Neutrophil (primary cell): ENCODE results near the gene UBFD1.
"Not testable (repeated sequence)": the region's sequence is repeated elsewhere in the genome, so short reads cannot be mapped to it uniquely, and the experiment has no call there.

ENCODE experiments used
- H3K27ac ChIP-seq: fragments of 200-600 bp; sonication (generic); 2 replicates; pipeline ENCODE4 v1.5.1; 2016; ENCODE audit warnings: mild to moderate bottlenecking, moderate library complexity
- H3K27me3 ChIP-seq: fragments of 200-600 bp; sonication (generic); 2 replicates; pipeline ENCODE4 v1.6.0; 2016; ENCODE audit warnings: mild to moderate bottlenecking
- H3K36me3 ChIP-seq: fragments of 200-600 bp; sonication (generic); 2 replicates; pipeline ENCODE4 v1.5.1; 2017
- H3K4me1 ChIP-seq, 2 experiments: fragments of 200-600 bp in 1 of 2; sonication (generic) in 1 of 2; 1 replicate in 1 of 2; 2 replicates in 1 of 2; pipeline versions ENCODE4 v1.5.1 to v1.6.1; 2013 to 2016; ENCODE audit warnings: low read depth in 1 of 2, low read length in 1 of 2, mild to moderate bottlenecking in 1 of 2, moderate library complexity in 1 of 2; ENCODE audit not compliant: control insufficient read depth in 1 of 2, insufficient read depth in 1 of 2
- H3K4me3 ChIP-seq, 2 experiments: fragments of 200-600 bp in 1 of 2; sonication (generic) in 1 of 2; 1 replicate in 1 of 2; 2 replicates in 1 of 2; pipeline ENCODE4 v1.5.1; 2013 to 2016; ENCODE audit warnings: low read depth in 1 of 2, low read length in 1 of 2, mild to moderate bottlenecking in 1 of 2, moderate library complexity in 1 of 2
- H3K9me3 ChIP-seq: fragments of 200-600 bp; sonication (generic); 2 replicates; pipeline ENCODE4 v1.5.1; 2016
- TF ChIP-seq, protein P1 (sequence below): fragments of 200-600 bp; sonication (generic); IDR thresholded peaks from 2 replicates; pipeline ENCODE4 v1.5.1; 2016; ENCODE audit warnings: antibody characterized with exemption

The UBFD1 gene

DNA sequence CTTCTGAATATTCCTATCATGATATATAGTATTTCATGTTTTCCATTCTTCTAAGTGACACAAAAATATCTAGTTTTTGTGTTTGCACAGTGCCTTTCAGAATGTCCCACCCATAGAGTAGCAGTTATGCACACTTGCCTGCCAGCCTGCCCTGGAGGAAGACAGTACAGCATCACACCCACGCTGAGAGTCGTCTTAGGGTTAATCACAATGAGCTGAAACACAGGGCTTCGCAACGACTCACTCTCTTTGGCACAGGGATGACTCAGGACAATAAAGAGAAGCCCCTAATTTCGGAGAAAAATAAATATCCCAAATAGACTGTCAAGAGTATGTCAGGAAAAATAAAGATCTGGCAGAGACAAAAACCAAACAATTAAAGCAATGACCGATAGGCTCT lies 50.2 kb downstream of the UBFD1 start:
- Histone ChIP-seq H3K36me3 (peaks cover 6% of the 10 kb centered on the region), H3K27me3 (no peaks in the 10 kb centered on the region), H3K4me3 (no peak overlapping the region), H3K9me3 (no peaks in the 10 kb centered on the region), H3K4me1 (no peaks in the 10 kb centered on the region), H3K27ac (no peak overlapping the region)
- TF ChIP-seq, protein P1, sequence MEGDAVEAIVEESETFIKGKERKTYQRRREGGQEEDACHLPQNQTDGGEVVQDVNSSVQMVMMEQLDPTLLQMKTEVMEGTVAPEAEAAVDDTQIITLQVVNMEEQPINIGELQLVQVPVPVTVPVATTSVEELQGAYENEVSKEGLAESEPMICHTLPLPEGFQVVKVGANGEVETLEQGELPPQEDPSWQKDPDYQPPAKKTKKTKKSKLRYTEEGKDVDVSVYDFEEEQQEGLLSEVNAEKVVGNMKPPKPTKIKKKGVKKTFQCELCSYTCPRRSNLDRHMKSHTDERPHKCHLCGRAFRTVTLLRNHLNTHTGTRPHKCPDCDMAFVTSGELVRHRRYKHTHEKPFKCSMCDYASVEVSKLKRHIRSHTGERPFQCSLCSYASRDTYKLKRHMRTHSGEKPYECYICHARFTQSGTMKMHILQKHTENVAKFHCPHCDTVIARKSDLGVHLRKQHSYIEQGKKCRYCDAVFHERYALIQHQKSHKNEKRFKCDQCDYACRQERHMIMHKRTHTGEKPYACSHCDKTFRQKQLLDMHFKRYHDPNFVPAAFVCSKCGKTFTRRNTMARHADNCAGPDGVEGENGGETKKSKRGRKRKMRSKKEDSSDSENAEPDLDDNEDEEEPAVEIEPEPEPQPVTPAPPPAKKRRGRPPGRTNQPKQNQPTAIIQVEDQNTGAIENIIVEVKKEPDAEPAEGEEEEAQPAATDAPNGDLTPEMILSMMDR, result no peak

DNA sequence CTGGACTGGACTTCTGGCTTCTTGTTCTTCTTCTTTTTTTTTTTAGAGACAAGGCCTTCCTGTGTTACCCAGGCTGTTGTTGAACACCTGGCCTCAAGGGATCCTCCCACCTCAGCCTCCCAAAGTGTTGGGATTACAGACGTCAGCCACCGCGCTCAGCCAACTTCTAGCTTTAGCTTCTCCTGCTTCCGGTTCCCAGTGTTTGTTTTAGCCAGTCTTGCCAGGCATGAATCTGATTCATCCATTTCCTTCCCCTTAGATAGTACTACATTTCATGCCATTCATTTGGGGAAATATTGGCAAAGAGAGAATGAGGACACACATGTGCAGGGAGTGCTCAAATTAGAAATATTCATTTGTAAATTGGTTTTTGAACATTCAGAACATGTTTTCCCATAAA lies 50.7 kb downstream of the UBFD1 start:
- Histone ChIP-seq H3K4me3 (no peak overlapping the region), H3K27ac (no peak overlapping the region)

DNA sequence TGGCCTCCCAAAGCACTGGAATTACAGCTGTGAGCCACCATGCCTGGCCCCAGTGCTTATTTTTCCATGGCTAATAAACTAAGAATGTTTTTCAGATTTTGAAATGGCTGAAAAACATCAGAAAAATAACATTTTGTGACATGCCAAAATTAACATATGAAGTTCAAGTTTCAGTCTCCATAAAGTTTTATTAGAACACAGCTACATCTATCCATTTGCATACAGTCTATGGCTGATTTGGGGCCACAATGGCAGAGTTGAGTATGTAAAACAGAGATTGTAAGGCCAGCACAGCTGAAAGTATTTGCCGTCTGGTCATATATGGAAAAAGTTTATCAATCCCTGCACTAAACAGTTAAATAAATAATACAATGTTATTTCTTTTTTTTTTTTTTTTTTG lies 52.4 kb downstream of the UBFD1 start:
- no peak overlapping the region for H3K27ac ChIP-seq
- TF ChIP-seq, protein P1, result no peak
- H3K9me3 ChIP-seq, result no peaks in the 10 kb centered on the region
- H3K4me3 ChIP-seq, result no peak overlapping the region
- peaks cover 10% of the 10 kb centered on the region for H3K36me3 ChIP-seq
- no peaks in the 10 kb centered on the region for H3K27me3 ChIP-seq
- H3K4me1 ChIP-seq, result no peaks in the 10 kb centered on the region

More for the DNA sequence above, 50.7 kb downstream of the UBFD1 start:
- Histone ChIP-seq H3K9me3 (no peaks in the 10 kb centered on the region), H3K36me3 (peaks cover 9% of the 10 kb centered on the region), H3K4me1 (no peaks in the 10 kb centered on the region), H3K27me3 (no peaks in the 10 kb centered on the region)
- TF ChIP-seq, protein P1, result no peak

DNA sequence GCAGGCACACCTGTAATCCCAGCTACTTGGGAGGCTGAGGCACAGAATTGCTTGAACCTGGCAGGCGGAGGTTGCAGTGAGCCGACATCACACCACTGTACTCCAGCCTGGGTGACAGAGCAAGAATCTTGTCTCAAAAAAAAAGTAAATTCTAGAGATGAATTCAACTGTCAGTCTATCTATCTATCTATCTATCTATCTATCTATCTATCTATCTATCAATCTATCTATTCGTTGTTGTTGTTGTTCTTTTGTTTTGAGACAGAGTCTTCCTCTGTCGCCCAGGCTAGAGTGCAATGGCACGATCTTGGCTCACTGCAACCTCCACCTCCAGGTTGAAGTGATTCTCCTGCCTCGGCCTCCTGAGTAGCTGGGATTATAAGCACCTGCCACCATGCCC lies 53.4 kb downstream of the UBFD1 start:
- not testable (repeated sequence) for H3K4me3 ChIP-seq, H3K27ac ChIP-seq, H3K9me3 ChIP-seq, H3K36me3 ChIP-seq, H3K4me1 ChIP-seq, H3K27me3 ChIP-seq

DNA sequence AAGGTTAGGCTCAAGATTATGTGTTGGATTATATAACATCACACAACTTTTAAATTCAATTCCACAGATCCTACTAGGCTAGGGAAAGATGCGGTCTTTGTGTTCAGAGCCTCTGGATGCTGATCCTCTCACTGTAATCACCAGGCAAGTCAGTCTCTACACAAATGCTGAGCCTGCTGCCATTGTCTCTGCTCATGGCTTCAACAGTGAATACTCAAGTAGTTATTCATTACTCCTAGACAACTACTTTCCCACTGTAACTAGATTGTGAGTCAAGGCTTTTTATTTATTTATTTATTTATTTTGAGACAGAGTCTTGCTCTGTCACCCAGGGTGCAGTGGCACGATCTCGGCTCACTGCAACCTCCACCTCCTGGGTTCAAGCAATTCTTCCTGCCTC lies 54.4 kb downstream of the UBFD1 start:
- Histone ChIP-seq H3K27ac (no peak overlapping the region), H3K4me1 (no peaks in the 10 kb centered on the region), H3K4me3 (no peak overlapping the region), H3K36me3 (peaks cover 8% of the 10 kb centered on the region), H3K9me3 (no peaks in the 10 kb centered on the region), H3K27me3 (no peaks in the 10 kb centered on the region)
- TF ChIP-seq, protein P1, result no peak

DNA sequence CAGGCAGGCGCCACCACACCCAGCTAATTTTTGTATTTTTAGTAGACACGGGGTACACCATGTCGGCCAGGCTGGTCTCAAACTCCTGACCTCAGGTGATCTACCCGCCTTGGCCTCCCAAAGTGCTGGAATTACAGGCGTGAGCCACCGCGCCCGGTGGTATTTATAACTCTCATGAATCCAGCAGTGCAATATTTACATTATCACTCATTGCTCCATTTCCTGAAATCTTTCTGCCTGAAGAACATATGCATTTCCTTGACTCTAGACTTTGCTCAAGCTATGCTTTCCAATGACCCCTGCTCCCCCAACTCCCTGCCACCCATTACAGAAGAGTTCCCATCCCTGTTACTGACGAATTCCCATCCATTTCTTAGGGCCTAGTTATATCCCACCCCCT lies 58.3 kb downstream of the UBFD1 start:
- no peaks in the 10 kb centered on the region for H3K9me3 ChIP-seq

More for the DNA sequence above, 58.3 kb downstream of the UBFD1 start:
- H3K27ac ChIP-seq, result no peak overlapping the region
- H3K4me3 ChIP-seq, result no peak overlapping the region
- H3K27me3 ChIP-seq, result no peaks in the 10 kb centered on the region
- no peaks in the 10 kb centered on the region for H3K4me1 ChIP-seq
- H3K36me3 ChIP-seq, result peaks cover 14% of the 10 kb centered on the region
- TF ChIP-seq, protein P1, result no peak
